Endodermal cell (in vitro differentiated cells): ENCODE results near the gene AGK. TPM values are rescaled to one million over a fixed set of nuclear protein-coding genes. Genes with fewer than 3 reads are reported as not detected.
A peak's percentile ranks its signal among the peaks of the same experiment; 100 is the strongest.
"Not testable (repeated sequence)": the region's sequence is repeated elsewhere in the genome, so short reads cannot be mapped to it uniquely, and the experiment has no call there.

ENCODE experiments used
- DNase-seq: peaks from one replicate; pipeline ENCODE4 v3.0.0-alpha.2; 2017
- H3K27ac ChIP-seq: 2 replicates; pipeline ENCODE4 v1.5.1; 2013; ENCODE audit warnings: mild to moderate bottlenecking, low read depth, low read length, moderate library complexity
- H3K27me3 ChIP-seq: 2 replicates; pipeline ENCODE4 v1.6.1; 2013; ENCODE audit warnings: mild to moderate bottlenecking, low read length, moderate library complexity; ENCODE audit not compliant: insufficient read depth, control insufficient read depth, poor library complexity, severe bottlenecking
- H3K36me3 ChIP-seq: 2 replicates; pipeline ENCODE4 v1.7.0; 2013; ENCODE audit warnings: mild to moderate bottlenecking, low read length, moderate library complexity; ENCODE audit not compliant: control insufficient read depth, insufficient read depth
- H3K4me1 ChIP-seq: one replicate; pipeline ENCODE4 v1.7.0; 2013; ENCODE audit warnings: low read length; ENCODE audit not compliant: control insufficient read depth, insufficient read depth
- H3K4me3 ChIP-seq: 2 replicates; pipeline ENCODE4 v1.5.1; 2013; ENCODE audit warnings: mild to moderate bottlenecking, low read length, moderate library complexity
- H3K9ac ChIP-seq: 2 replicates; pipeline ENCODE4 v1.6.1; 2013; ENCODE audit warnings: mild to moderate bottlenecking, low read length, moderate library complexity; ENCODE audit not compliant: poor library complexity, severe bottlenecking; ENCODE audit errors: extremely low read depth
- H3K9me3 ChIP-seq: 2 replicates; pipeline ENCODE4 v1.6.1; 2013; ENCODE audit warnings: mild to moderate bottlenecking, low read length, moderate library complexity; ENCODE audit not compliant: control insufficient read depth
- H3K27ac Mint-ChIP-seq: 2 replicates; pipeline ENCODE4 v1.8.0; 2020; ENCODE audit warnings: mixed read lengths
- H3K27me3 Mint-ChIP-seq: 2 replicates; pipeline ENCODE4 v1.8.0; 2021; ENCODE audit warnings: mild to moderate bottlenecking, mixed read lengths; ENCODE audit not compliant: insufficient read depth
- H3K36me3 Mint-ChIP-seq: 2 replicates; pipeline ENCODE4 v1.8.0; 2020; ENCODE audit warnings: low read depth, mixed read lengths
- H3K4me1 Mint-ChIP-seq: 2 replicates; pipeline ENCODE4 v1.8.0; 2020; ENCODE audit warnings: mixed read lengths
- H3K4me3 Mint-ChIP-seq: 2 replicates; pipeline ENCODE4 v1.8.0; 2020; ENCODE audit warnings: mild to moderate bottlenecking, moderate library complexity, mixed read lengths
- H3K9me3 Mint-ChIP-seq: 2 replicates; pipeline ENCODE4 v1.8.0; 2020; ENCODE audit warnings: mild to moderate bottlenecking, mixed read lengths
- CTCF ChIP-seq: fragments of 200-600 bp; sonication (generic); conservative IDR thresholded peaks from 2 replicates; pipeline ENCODE4 v1.5.0; 2021; ENCODE audit warnings: antibody characterized with exemption, mild to moderate bottlenecking
- WGBS, 2 experiments: methylation state at CpG; one replicate each; pipeline versions ENCODE4 v1.1.5 to v1.1.7; 2013; ENCODE audit warnings: missing lambda C conversion rate in 2 of 2, mixed read lengths in 1 of 2; ENCODE audit not compliant: insufficient coverage in 1 of 2, insufficient read length in 1 of 2; 5-methylcytosine and 5-hydroxymethylcytosine counted together
- total RNA-seq, 2 donors: library from RNA; stranded (reverse); fragmentation: NEBNext Ultra II Directional in 1 of 2; extraction: Animal tissue kit (Norgen Biotek cat#: 25700) in 1 of 2; gene quantifications; 2 replicates in 1 of 2; 3 replicates in 1 of 2; pipeline ENCODE4 v1.2.1, GENCODE V29; 2021

Gene AGK
- total RNA-seq, 2 donors from 2014 or later = 30.2 to 41.7 TPM

GRCh38 chr7:141550386-141551093 lies 670 bp upstream of the AGK start:
- no peak for TF ChIP-seq CTCF

GRCh38 chr7:141551782-141552181 lies 572 bp downstream of the AGK start:
- Histone ChIP-seq H3K27me3 (no peaks in the 10 kb centered on the region), H3K36me3 (peaks cover 17% of the 10 kb centered on the region), H3K4me3 (peak overlapping the region; percentile 90), H3K9me3 (no peaks in the 10 kb centered on the region), H3K27ac (no peak overlapping the region), H3K4me1 (no peaks in the 10 kb centered on the region), H3K9ac (peak overlapping the region; percentile 12)
- Mint-ChIP-seq H3K36me3 (peaks cover 11% of the 10 kb centered on the region), H3K4me3 (peak overlapping the region; percentile 68), H3K27me3 (no peaks in the 10 kb centered on the region), H3K27ac (peak overlapping the region; percentile 65), H3K9me3 (no peaks in the 10 kb centered on the region), H3K4me1 (peaks cover 15% of the 10 kb centered on the region)
- TF ChIP-seq CTCF = no peak
- WGBS, 2 experiments = 20 to 23% methylated on average over 2 to 4 of the region's 4 CpGs
- no peak for DNase-seq

More at GRCh38 chr7:141550386-141551093, 670 bp upstream of the AGK start:
- Histone ChIP-seq H3K4me3 (peak overlapping the region; percentile 90), H3K9ac (peak overlapping the region; percentile 6), H3K27ac (no peak overlapping the region), H3K27me3 (no peaks in the 10 kb centered on the region), H3K36me3 (peaks cover 12% of the 10 kb centered on the region), H3K4me1 (no peaks in the 10 kb centered on the region), H3K9me3 (no peaks in the 10 kb centered on the region)
- Mint-ChIP-seq H3K9me3 (no peaks in the 10 kb centered on the region), H3K27me3 (no peaks in the 10 kb centered on the region), H3K4me1 (peaks cover 15% of the 10 kb centered on the region), H3K4me3 (peak overlapping the region; percentile 68), H3K27ac (peak overlapping the region; percentile 53), H3K36me3 (peaks cover 4% of the 10 kb centered on the region)
- DNase-seq = peak; percentile 67
- 62 to 87% methylated on average over 10 to 18 of the region's 18 CpGs for WGBS, 2 experiments

- Histone ChIP-seq H3K4me1 (no peaks in the 10 kb centered on the region), H3K27ac (no peak overlapping the region), H3K4me3 (no peak overlapping the region), H3K9ac (no peak overlapping the region), H3K27me3 (no peaks in the 10 kb centered on the region), H3K9me3 (peaks cover 11% of the 10 kb centered on the region), H3K36me3 (peaks cover 41% of the 10 kb centered on the region)
- H3K36me3 Mint-ChIP-seq = peaks cover 52% of the 10 kb centered on the region
- 85 to 93% methylated on average over 1 to 3 of the region's 3 CpGs for WGBS, 2 experiments
- TF ChIP-seq CTCF = no peak
- H3K27me3 Mint-ChIP-seq = no peaks in the 10 kb centered on the region
- no peak overlapping the region for H3K27ac Mint-ChIP-seq
- H3K4me3 Mint-ChIP-seq = no peak overlapping the region
- no peak for DNase-seq
- H3K9me3 Mint-ChIP-seq = peaks cover 6% of the 10 kb centered on the region
- H3K4me1 Mint-ChIP-seq = peaks cover 1% of the 10 kb centered on the region
Measured at GRCh38 chr7:141557360-141557759, 6.2 kb downstream of the AGK start.

GRCh38 chr7:141557831-141558531 lies 6.8 kb downstream of the AGK start:
- H3K4me3 Mint-ChIP-seq, H3K9ac ChIP-seq, H3K27me3 ChIP-seq, H3K27me3 Mint-ChIP-seq, H3K4me3 ChIP-seq, H3K4me1 ChIP-seq, H3K9me3 Mint-ChIP-seq, H3K4me1 Mint-ChIP-seq, H3K27ac ChIP-seq, H3K27ac Mint-ChIP-seq, DNase-seq: not testable (repeated sequence)
- peaks cover 37% of the 10 kb centered on the region for H3K36me3 ChIP-seq
- peaks cover 11% of the 10 kb centered on the region for H3K9me3 ChIP-seq
- 83 to 93% methylated on average over 6 to 11 of the region's 11 CpGs for WGBS, 2 experiments
- H3K36me3 Mint-ChIP-seq = peaks cover 49% of the 10 kb centered on the region
